Activated CD8-positive, alpha-beta memory T cell treated with anti-CD3 and anti-CD28 coated beads, Interleukin-2, amount 50 U/mL, for 24 hours (primary cell): Measurements from ENCODE around the gene ATP6V0C.

ENCODE experiments used
- DNase-seq: peaks from one replicate; pipeline ENCODE4 v3.0.0-alpha.2; 2020; ENCODE audit errors: extremely low read depth

Gene ATP6V0C

GRCh38 chr16:2513405-2514332 lies at the start of gene ATP6V0C:
TSS of gene ATP6V0C (plus strand) at chr16:2513952. CDS start at chr16:2514104, 152 bp downstream.
- no peak for DNase-seq

GRCh38 chr16:2464333-2464732 lies 49.4 kb upstream of the ATP6V0C start:
- no peak for DNase-seq

- DNase-seq = no peak
Observed at GRCh38 chr16:2465653-2466415, 47.9 kb upstream of the ATP6V0C start.

GRCh38 chr16:2466667-2467527 lies 46.9 kb upstream of the ATP6V0C start:
- DNase-seq = no peak

- DNase-seq = no peak
Observed at GRCh38 chr16:2467528-2468232, 46.1 kb upstream of the ATP6V0C start.

GRCh38 chr16:2468233-2468724 lies 45.5 kb upstream of the ATP6V0C start:
- DNase-seq = no peak

GRCh38 chr16:2468725-2469398 lies 44.9 kb upstream of the ATP6V0C start:
- no peak for DNase-seq

- no peak for DNase-seq
Observed at GRCh38 chr16:2469399-2470233, 44.1 kb upstream of the ATP6V0C start.

GRCh38 chr16:2470234-2470601 lies 43.5 kb upstream of the ATP6V0C start:
- no peak for DNase-seq

GRCh38 chr16:2470603-2471015 lies 43.1 kb upstream of the ATP6V0C start:
- no peak for DNase-seq

GRCh38 chr16:2471016-2471652 lies 42.6 kb upstream of the ATP6V0C start, which contains the start of gene NTN3:
TSS of gene NTN3 (plus strand) at chr16:2471297. CDS start at chr16:2471702, 405 bp downstream.
- no peak for DNase-seq

- no peak for DNase-seq
Observed at GRCh38 chr16:2471653-2472487, 41.9 kb upstream of the ATP6V0C start.

- DNase-seq = no peak
Observed at GRCh38 chr16:2472488-2472864, 41.3 kb upstream of the ATP6V0C start.

GRCh38 chr16:2472885-2473445 lies 40.8 kb upstream of the ATP6V0C start:
- DNase-seq = no peak

GRCh38 chr16:2473446-2473926 lies 40.3 kb upstream of the ATP6V0C start:
- no peak for DNase-seq

GRCh38 chr16:2473999-2474876 lies 39.5 kb upstream of the ATP6V0C start:
- DNase-seq = no peak
